Measurements from ENCODE around the gene PCDHA1. TPM values are rescaled to one million over a fixed set of nuclear protein-coding genes. Genes with fewer than 3 reads are reported as not detected.

PCDHA1 gene
- polyA plus RNA-seq, 1 experiment = 0.12 TPM

DNA sequence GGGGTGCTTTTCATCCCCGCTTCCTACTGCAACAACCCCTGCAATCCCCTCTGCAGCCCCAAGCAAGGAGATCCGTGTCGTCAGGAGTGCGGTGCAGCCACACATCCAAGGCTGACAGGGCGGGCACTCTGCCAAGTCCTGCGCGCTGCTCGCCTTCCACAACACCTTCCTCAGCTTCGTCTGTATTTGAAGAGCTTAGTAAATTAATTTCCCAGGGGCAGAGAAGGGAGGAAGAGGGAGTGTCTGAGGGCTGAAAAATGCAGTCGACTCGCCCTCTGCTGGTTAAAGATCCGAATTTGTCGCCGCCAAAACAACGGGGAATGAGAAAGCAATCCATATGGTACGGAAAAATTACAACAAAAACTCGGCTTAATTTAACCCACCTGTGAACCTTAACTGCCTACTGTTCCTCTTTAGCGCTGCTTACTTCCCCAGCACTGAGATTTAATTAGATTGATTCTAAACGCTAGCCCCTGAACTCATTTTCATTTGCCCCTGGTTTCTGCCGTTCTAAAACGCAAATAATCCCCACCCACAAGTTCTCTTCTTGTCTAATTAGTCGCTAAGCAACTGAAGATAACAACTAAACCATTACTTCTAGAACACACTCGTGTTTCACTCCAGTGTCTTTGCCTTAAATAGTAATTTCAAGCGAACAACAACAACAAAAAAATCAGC is 254.3 kb downstream of the PCDHA1 start:
- TF ChIP-seq CTCF (IDR thresholded peaks at IDR 0.05; ENCODE audit: insufficient read depth, low read depth, low read length) = no peak
- Histone ChIP-seq H3K27me3 (ENCODE audit: control insufficient read depth, insufficient read depth, low read length) (no peaks in the 10 kb centered on the region), H3K36me3 (ENCODE audit: control insufficient read depth, insufficient read depth, low read length) (no peaks in the 10 kb centered on the region), H3K4me3 (ENCODE audit: low read depth, low read length) (no peak overlapping the region)
- ChIA-PET POLR2A (no interaction called here), CTCF (no interaction called here)
- DNase-seq (ENCODE audit: low read depth) = no peak

DNA sequence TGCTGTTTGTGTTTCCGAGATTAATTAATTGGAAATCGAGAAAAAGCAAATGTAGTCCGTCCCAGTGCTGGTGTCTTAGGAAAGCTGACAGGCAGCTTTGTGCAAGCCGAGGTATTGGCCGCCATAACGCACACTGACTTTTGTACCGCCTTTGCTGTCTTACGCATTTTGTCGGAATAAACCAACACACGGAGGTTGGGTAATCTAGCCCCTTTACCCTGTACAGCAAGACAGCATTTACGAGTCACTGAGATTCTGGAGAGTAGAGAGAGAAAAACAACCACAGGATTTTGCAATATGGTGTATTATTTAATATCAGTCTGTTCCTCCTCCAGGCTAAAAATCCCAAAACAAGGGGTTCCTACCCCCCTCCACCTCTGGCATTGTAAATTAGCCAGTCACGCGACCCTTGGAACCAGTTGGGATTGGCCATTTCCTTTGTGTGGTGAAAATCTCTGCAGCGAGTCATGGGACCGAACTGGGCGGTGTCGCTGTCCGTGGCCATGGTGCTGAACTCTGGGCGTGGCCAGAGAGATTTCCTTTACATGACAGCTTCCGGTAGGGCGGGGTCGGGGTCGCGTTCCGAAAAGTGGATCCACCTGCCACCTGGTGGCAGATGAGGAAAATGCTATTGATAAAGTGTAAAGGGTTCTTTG is 255.0 kb downstream of the PCDHA1 start:
- Histone ChIP-seq H3K36me3 (ENCODE audit: control insufficient read depth, insufficient read depth, low read length) (no peaks in the 10 kb centered on the region), H3K4me3 (ENCODE audit: low read depth, low read length) (no peak overlapping the region), H3K27me3 (ENCODE audit: control insufficient read depth, insufficient read depth, low read length) (no peaks in the 10 kb centered on the region)
- ChIA-PET CTCF (interaction anchor here (1.0 kb wide), 1 partner anchor 193 kb away, joined by 3 read pairs; the partner anchor contains the start of gene PCDHA9), POLR2A (no interaction called here)
- DNase-seq (ENCODE audit: low read depth) = peak; percentile 1
- TF ChIP-seq CTCF (IDR thresholded peaks at IDR 0.05; ENCODE audit: insufficient read depth, low read depth, low read length) = peak; percentile 27

DNA sequence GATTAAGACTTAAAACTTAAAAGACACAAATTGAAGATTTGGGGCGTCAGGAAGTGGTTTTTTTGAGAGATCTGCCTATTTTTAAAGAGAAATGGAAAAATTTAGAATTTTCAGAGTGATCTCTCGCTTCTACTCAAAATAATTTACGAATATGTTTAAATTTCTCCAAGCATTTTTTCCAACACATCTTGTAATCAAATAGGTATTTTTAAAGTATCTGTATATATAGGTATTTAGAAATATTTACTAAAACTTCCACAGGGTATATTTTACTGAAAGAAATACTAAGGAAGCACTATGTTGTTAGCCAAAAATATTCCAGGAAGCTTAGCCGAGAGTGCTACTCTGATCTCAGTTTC is 255.5 kb downstream of the PCDHA1 start:
- no peak for DNase-seq (ENCODE audit: low read depth)
- no peak for TF ChIP-seq CTCF (IDR thresholded peaks at IDR 0.05; ENCODE audit: insufficient read depth, low read depth, low read length)
- POLR2A ChIA-PET = no interaction called here
- Histone ChIP-seq H3K27me3 (ENCODE audit: control insufficient read depth, insufficient read depth, low read length) (no peaks in the 10 kb centered on the region), H3K4me3 (ENCODE audit: low read depth, low read length) (no peak overlapping the region), H3K36me3 (ENCODE audit: control insufficient read depth, insufficient read depth, low read length) (no peaks in the 10 kb centered on the region)
- CTCF ChIA-PET = interaction anchor here (1.0 kb wide), 1 partner anchor 193 kb away, joined by 3 read pairs; the partner anchor contains the start of gene PCDHA9

DNA sequence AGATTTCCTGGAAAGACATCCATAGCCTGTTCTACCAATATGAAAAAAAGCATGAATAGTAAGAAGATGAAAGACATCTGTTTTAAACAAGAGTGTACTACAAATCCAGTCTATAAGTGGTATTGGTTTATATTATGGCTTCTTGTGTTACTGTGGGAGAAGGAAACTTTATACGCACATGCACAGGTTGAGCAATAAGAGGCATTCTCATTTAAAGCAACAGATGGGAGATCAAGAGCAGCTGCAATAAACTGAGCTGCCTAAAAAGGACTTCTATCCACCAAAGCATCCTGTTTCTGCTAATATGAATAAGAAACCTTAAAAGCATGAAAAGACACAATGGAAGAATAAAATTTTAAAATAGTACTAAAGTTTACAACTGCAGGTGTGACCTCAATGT is 256.6 kb downstream of the PCDHA1 start:
- H3K27me3 ChIP-seq (ENCODE audit: control insufficient read depth, insufficient read depth, low read length) = no peaks in the 10 kb centered on the region
- POLR2A ChIA-PET = no interaction called here
- CTCF ChIA-PET = no interaction called here
- DNase-seq (ENCODE audit: low read depth) = no peak
- no peak overlapping the region for H3K4me3 ChIP-seq (ENCODE audit: low read depth, low read length)
- H3K36me3 ChIP-seq (ENCODE audit: control insufficient read depth, insufficient read depth, low read length) = no peaks in the 10 kb centered on the region
- no peak for TF ChIP-seq CTCF (IDR thresholded peaks at IDR 0.05; ENCODE audit: insufficient read depth, low read depth, low read length)

GRCh38 chr5:141050622-141051520 is 264.9 kb downstream of the PCDHA1 start, which contains the start of gene PCDHB1:
PCDHB1 (plus strand) TSS chr5:141051374; CDS start chr5:141051471, 97 bp downstream.
- CTCF ChIA-PET = no interaction called here
- DNase-seq (ENCODE audit: low read depth) = no peak
- H3K4me3 ChIP-seq (ENCODE audit: low read depth, low read length) = no peak within 1 kb of the TSS
- H3K36me3 ChIP-seq (ENCODE audit: control insufficient read depth, insufficient read depth, low read length) = no peaks in the 10 kb centered on the region
- TF ChIP-seq CTCF (IDR thresholded peaks at IDR 0.05; ENCODE audit: insufficient read depth, low read depth, low read length) = no peak
- POLR2A ChIA-PET = interaction anchor here (0.6 kb wide), 1 partner anchor 18 kb away, joined by 5 read pairs; no protein-coding TSS in a partner anchor
- no peaks in the 10 kb centered on the region for H3K27me3 ChIP-seq (ENCODE audit: control insufficient read depth, insufficient read depth, low read length)

Data from BJ (cell line).